ENCODE data around the gene LPAR1.

The LPAR1 gene

DNA sequence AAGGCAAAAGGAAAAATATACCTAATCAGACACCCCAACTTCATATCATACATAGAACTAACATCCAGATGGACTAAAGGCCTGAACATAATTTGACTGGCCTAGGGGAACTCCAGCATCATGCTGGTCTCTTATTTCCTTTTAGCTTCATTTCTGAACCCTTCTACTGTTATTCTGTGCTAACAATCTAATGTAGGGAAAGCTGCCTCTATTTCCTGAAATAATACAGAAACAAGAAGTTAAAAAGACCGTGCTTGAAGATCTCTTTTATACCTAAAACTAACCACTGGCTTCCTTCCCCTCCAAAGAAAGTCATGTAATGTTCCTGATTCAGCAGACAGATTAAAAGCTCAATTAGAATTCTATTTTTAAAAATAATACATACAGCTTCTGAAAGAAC lies 36.7 kb downstream of the LPAR1 start:
- DNase-seq (ENCODE audit: low read depth in 2 of 2), result no peak

DNA sequence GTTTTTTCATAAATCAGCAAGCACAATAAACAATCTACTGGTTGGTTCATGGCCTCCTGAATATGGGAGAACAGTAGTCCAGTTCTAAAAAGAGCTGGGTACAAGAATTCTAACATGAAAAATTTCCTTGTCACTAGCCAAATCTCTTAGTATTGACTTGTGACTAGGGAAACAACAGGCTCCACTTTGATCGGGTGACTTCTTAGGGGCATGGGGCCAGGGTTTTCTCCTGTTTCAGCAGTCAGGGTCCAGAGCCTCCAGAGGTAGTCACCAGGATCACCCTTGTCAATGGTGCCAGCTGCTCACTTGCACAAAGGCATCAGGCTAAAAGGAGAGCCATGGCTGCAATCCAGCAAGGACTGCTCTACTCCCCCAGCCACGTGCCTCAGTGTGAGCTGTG lies 38.1 kb downstream of the LPAR1 start:
- DNase-seq (ENCODE audit: low read depth in 2 of 2), result no peak

DNA sequence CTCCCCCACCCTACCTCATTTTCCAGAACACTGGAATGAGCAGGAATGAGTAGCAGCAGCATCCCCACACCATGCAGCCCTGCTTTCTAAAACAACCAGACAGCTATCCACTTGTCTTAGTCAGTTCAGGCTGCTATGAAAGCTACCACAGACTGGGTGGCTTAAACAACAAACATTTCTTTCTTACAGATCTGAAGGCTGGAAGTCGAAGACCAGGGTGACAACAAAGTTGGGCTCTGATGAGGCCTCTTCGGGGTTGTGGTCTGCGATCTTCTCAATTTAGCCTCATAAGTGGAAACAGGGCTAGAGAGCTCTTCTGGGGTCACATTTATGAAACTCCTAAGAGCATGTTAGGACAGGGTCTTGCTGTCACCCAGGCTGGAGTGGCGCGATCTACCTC lies 38.9 kb downstream of the LPAR1 start:
- no peak for DNase-seq (ENCODE audit: low read depth in 2 of 2)

DNA sequence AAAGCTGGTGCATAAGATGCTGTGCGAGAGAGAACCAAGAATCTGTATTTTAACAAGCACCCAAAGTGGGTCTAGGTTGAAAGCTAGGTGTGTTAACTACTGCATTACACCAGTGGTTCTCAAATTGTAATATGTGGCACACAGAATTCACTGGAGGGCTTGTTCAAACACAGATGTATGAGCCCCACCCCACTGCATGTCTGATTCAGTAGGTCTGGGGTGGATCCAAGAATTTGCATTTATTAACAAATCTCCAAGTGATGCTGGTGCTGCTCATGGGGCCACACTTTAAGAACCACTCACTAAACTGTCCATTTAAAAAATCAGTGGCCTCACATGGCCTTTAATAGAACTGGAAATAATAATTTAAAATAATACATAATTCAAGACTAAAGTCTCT lies 40.4 kb downstream of the LPAR1 start:
- no peak for DNase-seq (ENCODE audit: low read depth in 2 of 2)

DNA sequence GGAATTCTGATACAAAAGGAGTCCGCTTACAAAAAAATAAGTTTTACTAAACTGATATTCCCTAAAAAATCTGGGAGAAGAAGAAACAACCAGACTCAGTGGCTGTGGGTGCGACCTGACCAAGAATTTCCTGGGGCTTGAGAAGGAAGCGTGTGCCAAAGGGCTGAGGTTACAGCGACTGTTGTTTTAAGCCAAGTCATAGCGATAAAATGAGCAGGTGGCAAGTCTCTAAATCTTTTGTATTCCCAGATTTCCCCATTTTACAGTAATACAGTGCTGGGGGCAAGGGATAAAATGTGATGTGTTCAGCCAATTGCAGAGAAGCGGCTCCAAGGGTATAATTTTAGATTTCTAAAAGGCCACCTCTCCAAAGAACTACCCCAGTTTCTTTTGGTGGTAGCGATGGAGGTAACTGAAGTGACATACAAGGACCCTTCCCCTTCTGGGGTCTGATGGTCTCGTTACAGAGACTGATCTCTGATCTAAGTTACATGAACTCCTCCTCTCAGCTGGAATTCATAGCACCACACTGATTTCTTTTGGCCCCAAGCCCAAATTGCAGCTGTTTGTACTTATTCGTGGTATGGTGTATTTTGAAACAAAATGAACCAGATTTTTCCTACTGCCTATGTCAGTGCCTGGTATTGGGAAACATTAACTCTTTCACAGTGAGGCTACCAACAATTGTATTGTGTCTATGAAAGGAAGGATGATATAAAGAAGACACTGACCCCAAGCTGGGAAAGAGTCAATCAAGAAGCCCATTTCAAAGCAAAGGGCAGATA lies 41.6 kb downstream of the LPAR1 start:
- DNase-seq (ENCODE audit: low read depth in 2 of 2), result no peak

DNA sequence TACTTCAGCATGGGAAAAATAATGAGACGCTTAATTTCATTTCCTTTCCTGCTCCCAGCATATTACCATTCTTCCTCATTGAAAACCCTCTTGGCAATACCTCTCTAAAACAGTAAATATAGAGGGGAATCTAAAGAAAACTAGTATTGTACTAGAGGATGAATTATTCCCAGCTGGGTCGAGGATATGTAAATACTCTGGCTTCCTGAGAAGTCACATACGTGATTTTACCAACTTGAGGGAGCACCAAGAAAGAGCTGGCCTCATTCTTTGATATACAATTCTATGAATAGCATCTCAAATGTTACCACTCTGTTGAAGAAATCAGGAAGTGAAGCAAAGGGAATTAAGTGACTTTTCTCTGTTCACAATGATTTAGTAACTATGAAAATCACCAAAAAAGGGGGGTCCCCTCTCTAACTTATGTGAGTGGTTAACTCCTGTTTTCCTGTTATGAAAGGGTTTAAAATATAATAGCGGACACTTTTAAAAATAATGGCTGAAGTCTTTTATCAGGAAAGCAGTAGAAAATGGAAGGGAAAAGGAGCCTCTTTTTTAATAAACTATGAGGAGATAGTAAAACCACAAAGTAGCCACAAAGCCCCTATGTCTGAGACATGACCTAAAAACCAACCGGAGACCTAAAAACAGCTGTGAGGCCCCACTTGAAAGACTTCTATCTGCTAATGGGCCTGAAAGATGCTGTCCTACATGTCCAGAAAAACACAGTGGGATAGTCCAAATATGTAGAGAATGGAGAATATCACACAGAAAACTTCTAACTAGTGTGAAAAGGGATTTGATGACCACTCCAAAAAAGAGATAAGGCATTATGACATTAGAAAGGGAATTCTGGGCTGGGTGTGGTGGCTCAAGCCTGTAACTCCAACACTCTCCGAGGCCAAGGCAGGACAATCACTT lies 42.6 kb downstream of the LPAR1 start:
- DNase-seq (ENCODE audit: low read depth in 2 of 2), result no peak

DNA sequence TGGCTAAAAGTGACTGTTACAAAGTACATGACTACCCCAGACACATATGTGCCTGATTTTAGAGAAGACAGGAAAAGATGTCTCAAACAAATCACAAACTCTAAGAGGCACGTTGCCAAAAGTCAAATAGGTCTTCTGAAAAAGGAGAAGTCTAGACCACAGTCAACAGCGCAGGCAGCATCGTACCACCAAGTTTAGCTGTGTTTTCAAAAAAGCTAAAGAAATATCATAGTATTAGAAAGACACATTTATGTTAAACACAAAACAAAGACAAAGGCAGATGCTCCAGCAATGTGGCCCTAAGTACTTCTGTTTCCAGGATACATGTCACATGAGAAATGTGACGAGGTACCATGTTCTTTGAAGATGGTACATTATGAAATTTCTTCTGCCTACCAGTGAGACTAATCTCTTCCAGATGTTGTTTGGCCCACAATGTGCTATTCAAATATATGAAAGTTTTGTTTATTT lies 43.5 kb downstream of the LPAR1 start:
- DNase-seq (ENCODE audit: low read depth in 2 of 2), result no peak

DNA sequence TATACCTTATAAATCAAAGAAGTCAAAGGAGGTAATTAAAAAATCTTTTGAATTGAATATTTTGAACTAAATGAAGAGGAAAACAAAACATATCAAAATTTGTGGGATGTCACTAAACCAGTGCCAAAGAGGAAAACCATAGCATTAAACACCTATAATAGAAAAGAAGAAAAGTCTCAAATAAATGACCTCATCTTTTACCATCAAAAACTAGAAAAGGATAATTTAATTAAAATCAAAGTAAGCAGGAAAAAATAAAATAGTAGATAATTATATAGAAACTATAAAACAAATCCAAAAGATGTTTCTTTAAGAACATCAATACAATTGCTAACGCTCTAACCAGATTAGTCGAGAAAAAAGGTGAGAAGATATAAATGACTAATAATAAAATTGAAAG lies 47.8 kb downstream of the LPAR1 start:
- no peak for DNase-seq (ENCODE audit: low read depth in 2 of 2)

DNA sequence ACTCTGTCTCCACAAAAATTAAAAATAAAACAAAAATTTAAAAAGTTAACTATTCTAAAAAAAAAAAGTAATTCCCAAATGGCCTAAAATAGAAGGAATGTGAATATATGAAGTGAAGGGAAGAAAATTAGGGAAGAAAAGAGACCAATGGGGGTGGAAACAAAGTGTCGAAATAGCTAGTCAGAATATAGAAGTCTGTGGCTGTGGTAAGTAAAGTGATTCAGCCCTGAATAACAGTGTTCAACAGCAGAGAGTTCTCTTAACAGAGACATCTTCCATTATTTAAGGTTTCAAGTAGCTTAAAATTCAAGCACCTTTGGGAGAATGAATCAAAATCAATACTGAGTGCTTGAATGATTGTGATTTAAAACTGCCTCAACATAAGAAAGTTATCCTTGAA lies 51.7 kb downstream of the LPAR1 start:
- no peak for DNase-seq (ENCODE audit: low read depth in 2 of 2)

DNA sequence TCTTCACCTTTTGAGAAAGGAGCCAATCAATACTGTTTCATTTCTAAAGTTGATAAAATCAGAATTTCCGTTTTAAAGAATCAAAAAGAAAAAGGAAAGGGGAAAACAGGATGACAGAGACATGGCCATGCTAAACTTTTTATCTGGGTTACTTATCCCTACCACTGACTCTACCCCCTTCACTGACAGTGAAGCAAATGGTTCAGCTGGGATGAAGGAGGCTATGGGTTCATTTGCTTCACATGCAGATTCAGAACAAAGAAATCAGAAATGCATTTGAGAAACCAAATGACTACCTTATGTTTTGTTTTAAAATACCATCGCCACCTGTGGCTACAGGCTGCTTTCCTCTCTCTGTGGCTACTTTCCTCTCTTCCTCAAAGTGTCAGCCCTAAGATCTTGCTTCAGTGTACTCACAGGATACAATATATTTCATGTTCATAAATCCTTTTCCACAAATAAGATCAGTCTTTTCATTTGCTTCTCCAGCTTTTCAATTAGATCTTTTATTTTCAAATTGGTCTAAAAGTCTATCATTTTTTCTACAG lies 53.3 kb downstream of the LPAR1 start:
- DNase-seq (ENCODE audit: low read depth in 2 of 2), result no peak

DNA sequence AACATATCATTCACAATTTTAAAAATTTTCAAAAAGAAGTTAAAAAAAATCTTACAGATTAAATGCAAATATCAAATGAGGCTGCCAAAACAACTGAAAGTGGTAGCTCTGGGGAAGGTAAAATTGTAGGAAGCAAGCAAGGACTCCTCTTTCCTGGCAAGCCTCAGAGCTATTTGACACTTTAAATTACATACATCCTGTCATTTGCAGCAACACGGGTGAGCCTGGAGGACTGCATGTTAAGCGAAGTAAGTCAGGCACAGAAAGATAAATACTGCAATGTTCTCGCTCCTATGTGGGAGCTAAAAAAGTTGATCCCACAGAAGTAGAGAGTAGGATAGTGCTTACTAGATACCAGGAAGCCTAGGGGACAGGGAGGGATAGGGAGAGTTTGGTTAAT lies 58.0 kb downstream of the LPAR1 start:
- DNase-seq (ENCODE audit: low read depth in 2 of 2), result no peak

DNA sequence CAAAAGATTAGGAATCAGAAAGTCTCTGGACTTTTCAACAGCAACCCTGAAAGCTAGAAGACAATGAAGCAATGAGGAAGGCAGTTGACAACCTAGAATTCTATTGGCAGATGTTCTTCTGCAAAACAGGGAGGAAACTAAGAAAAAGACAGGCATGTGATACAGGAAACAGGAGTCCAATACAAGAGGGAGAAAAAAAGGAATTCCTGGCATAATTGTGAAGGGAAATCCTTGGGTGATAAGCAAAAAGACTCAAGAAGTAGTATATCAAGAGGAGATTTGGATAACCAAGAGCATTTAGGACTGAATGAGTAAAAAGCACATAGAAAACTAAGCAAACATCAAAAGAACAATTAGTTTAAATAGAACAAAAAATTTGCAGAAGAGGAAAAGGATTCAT lies 58.6 kb downstream of the LPAR1 start:
- no peak for DNase-seq (ENCODE audit: low read depth in 2 of 2)

DNA sequence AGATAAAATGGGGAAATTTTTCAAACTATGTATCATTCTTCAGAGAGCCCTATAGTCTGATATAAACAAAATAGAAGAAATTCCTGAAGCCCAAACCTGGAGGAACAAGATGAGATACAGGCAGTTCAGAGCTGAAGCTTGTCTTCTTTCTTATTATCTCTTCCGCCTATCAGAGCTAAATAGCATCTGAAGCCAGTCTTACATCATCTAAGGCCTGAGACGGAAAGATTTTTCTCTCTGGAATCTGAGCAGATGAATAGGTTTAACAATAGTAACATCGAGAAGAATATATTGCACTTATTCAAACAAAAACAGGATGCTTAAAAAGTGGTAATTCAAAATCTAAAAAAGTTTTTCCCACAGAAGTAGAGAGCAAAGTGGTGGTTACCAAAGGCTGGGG lies 59.8 kb downstream of the LPAR1 start:
- no peak for DNase-seq (ENCODE audit: low read depth in 2 of 2)

DNA sequence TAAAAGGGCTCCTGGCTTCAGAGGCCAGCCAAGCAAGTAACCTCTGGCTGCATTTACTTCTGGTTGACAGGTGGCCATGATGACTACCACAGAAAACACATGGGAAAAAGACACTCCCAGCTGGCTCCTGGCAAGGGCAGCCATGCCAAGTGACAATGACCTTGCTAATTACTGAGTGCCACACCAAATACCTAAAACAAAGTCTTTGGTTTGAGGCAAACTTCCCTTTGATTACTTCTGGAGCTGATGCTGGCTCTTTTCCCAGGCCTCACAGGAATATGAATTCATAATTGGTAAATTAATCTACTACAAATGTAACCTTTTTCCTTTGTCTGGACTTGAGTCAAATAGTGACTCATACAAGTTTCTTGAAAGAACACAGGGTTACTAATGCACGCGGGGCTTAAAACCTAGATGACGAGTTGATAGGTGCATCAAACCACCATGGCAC lies 61.0 kb downstream of the LPAR1 start:
- DNase-seq (ENCODE audit: low read depth in 2 of 2), result no peak

DNA sequence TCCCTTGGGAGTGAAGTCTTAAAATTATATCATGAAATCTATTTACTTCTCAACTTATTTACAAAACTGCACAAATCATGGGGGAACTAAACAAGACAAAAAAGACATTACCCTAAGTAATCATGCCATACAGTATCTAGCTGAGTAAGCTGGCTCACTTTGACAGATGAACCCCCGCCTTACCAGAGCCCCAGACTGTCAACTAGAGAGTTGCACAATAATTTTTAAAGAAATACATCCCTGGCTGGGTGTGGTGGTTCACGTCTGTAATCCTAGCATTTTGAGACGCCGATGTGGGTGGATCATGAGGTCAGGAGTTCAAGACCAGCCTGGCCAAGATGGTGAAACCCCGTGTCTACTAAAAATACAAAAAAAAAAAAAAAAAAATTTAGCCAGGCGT lies 62.3 kb downstream of the LPAR1 start:
- no peak for DNase-seq (ENCODE audit: low read depth in 2 of 2)

DNA sequence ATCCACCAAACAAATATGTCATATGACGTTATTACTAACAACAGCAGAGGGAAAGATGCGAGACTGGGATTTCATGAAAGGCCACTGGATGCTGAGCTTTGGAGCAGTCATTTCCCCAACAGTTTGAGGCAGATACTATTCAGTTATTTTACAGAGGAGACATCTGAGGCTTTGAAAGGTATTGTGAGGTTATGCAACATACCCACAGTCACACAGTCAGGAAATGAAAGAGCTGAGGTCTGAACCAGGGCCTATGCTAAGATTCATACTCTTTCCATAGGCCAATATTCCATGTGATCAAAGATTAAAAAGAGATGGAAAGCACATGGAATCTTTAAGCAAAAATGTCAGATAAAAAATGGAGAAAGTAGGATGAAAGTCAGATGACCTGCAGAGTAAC lies 63.0 kb downstream of the LPAR1 start:
- no peak for DNase-seq (ENCODE audit: low read depth in 2 of 2)

DNA sequence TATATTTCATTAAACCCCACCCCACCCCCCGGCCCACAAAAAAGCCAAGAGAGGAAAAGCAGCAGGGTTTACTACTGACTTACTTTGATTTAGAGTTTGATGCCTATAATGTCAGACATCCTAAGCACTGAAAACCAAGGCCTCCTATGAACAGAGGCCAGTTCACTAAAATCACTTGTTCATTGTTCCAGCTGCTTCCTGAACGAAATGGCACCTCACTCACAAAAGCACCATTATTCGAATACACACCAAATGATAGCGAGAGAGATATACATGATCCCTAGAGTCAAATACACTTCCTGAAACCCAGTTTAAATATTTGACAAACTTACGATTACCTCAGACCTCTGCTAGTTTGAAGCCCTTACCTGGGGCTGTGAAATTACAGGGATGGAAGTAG lies 66.6 kb downstream of the LPAR1 start:
- no peak for DNase-seq (ENCODE audit: low read depth in 2 of 2)

DNA sequence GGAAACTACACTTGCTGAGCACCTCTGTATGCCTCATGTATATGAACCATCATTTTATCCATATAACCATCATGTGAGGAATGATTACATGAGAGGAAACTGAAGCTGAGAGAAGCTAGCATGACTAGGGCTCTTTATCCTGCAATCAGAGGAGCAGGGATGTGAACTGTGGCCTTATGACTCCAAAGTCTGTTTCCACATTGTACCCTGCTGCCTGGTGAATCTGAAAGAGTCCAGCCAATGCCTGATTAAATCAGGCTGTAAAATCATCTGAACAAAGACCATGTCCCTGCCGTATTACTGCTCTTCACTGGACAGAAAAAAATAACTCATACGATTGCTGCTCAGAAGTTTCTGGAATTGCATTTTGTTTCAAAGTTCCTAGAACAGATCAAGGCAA lies 67.0 kb downstream of the LPAR1 start:
- no peak for DNase-seq (ENCODE audit: low read depth in 2 of 2)

DNA sequence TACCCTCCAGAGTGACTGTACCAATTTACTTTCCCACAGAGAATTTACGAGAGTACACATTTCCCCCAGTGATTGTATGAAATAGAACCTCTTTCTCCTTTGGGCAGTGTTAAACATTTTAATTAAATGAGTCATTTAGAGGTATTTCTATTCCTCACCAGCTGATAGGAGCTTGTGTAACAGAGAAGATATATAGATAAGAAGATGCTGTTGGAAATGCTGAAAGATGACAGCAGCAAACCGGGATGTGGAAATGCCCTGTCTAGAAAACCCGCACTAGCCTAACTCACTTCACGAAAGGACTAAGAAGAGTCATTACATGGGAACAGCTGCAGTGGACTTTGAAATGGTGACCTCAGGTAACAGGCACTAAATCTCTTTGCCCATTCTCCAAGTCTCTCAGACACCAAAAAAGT lies 68.3 kb downstream of the LPAR1 start:
- DNase-seq (ENCODE audit: low read depth in 2 of 2), result no peak

DNA sequence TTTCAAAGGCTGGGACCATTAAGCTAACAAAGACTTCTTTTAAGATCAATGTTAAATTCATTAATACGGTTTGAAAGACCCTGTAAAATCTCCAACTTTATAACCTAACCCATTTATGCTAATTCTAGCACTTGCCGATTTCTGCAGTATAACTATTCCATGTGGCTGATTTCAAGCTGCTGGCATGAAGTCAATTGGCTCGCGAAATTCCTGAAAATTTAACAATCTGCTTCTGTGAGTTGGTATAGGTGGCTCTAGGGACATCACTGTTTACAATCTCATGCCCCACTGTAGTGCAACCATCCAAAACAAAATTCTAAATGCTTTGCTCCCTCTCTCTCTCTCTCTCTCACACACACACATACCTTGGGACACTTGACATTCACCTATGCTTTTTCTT lies 70.2 kb downstream of the LPAR1 start:
- no peak for DNase-seq (ENCODE audit: low read depth in 2 of 2)

DNA sequence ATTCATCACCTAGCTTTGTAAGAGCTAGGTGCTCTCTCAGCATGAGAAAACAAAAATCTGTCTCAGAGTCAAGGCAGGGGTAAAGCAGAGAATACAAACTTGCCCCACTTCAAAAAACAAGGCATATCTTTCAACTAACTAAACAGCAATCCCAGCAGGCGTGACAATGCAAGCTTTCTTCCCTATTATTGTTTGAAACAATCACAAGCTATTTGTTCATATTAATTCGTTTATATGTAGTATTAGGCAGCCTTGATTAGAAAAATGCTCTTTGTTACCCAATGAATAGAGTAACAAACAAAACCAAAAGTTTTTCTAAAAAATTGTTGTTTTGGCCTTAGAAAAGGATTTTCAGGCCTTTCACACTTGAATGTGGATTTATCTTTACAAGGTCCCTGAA lies 71.1 kb downstream of the LPAR1 start:
- no peak for DNase-seq (ENCODE audit: low read depth in 2 of 2)

DNA sequence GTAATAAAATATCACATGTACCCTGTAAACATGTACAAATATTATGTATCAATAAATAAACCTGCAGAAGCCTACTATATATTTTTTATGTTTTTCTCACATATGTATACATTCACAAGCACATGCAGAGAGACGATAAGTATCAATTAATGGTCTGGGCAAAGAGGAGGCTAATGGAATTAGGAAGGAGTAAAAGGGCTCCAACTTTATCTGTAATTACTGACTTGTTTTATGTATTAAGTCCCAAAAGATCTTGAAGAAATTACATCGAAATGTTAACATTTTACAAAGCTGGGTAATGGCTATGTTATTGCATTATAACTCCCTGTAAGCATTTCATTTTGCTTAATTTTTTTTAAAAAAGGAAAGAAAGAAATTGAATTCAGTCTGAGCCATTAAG lies 78.0 kb downstream of the LPAR1 start:
- DNase-seq (ENCODE audit: low read depth in 2 of 2), result no peak

DNA sequence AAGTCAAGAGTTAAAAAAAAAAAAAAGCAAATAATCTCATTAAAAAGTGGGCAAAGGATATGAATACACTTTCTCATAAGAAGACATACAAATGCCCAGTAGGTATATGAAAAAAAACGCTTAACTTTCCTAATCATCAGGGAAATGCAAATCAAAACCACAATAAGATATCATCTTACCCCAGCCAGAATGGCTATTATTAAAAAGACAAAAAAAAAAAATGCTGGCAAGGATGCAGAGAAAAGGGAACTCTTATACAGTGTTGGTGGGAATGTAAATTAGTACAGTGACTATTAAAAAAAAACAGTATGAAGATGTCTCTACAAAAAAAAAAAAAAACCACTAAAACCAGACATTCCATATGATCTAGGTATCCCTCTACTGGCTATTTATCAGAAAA lies 79.4 kb downstream of the LPAR1 start:
- no peak for DNase-seq (ENCODE audit: low read depth in 2 of 2)

Measured in stimulated activated CD4-positive, alpha-beta T cell treated with anti-CD3 and anti-CD28 coated beads, Interleukin-1b, Interleukin-23, amount 100 ng/mL, for 1 hour (primary cell).